Activated T-helper 2 cell treated with anti-CD3 and anti-CD28 coated beads, Interferon-gamma antibody, Interleukin-2, Interleukin-4, amounts not matched to agents 10 μg/mL and 5 μg/mL and 100 μg/mL, durations not matched to agents 14 hours and 24 hours and 36 hours (primary cell): ENCODE results near the gene PSMD9. TPM values are rescaled to one million over a fixed set of nuclear protein-coding genes. Genes with fewer than 3 reads are reported as not detected.
"Not testable (repeated sequence)": the region's sequence is repeated elsewhere in the genome, so short reads cannot be mapped to it uniquely, and the experiment has no call there.

ENCODE experiments used
- DNase-seq: peaks from one replicate; pipeline ENCODE4 v3.0.0; 2021; ENCODE audit warnings: low spot score
- H3K27ac Mint-ChIP-seq: one replicate; pipeline ENCODE4 v1.8.0; 2021; ENCODE audit warnings: mixed read lengths
- H3K27me3 Mint-ChIP-seq: one replicate; pipeline ENCODE4 v1.8.0; 2021; ENCODE audit warnings: low read depth, mixed read lengths
- H3K36me3 Mint-ChIP-seq: one replicate; pipeline ENCODE4 v1.8.0; 2021; ENCODE audit warnings: low read depth, mixed read lengths
- H3K4me1 Mint-ChIP-seq: one replicate; pipeline ENCODE4 v1.8.0; 2021; ENCODE audit warnings: low read depth, mixed read lengths
- H3K4me3 Mint-ChIP-seq: one replicate; pipeline ENCODE4 v1.8.0; 2021; ENCODE audit warnings: low read depth, mild to moderate bottlenecking, moderate library complexity, mixed read lengths
- H3K9me3 Mint-ChIP-seq: one replicate; pipeline ENCODE4 v1.8.0; 2021; ENCODE audit warnings: mixed read lengths
- intact Hi-C: fragments of 100-400 bp; cut with micrococcal nuclease; formaldehyde crosslinking; loops from one replicate; pipeline ENCODE4 v1.15.1; 2023
- total RNA-seq: library from RNA; stranded (reverse); gene quantifications from 2 replicates; pipeline ENCODE4 v1.2.3, GENCODE V29; 2022

The PSMD9 gene
- total RNA-seq, 1 donor from 2014 or later = 65.2 TPM

- Mint-ChIP-seq H3K4me3 (no peak overlapping the region), H3K4me1 (peaks cover 11% of the 10 kb centered on the region), H3K36me3 (peaks cover 54% of the 10 kb centered on the region), H3K27me3 (no peaks in the 10 kb centered on the region), H3K27ac (peak overlapping the region; percentile 52), H3K9me3 (no peaks in the 10 kb centered on the region)
- DNase-seq = no peak
- intact Hi-C loops = no loop called here
Observed at GRCh38 chr12:121911824-121912585, 23.4 kb downstream of the PSMD9 start.

GRCh38 chr12:121915841-121916321 lies 27.3 kb downstream of the PSMD9 start:
- H3K27ac Mint-ChIP-seq = no peak overlapping the region
- peaks cover 44% of the 10 kb centered on the region for H3K36me3 Mint-ChIP-seq
- H3K4me1 Mint-ChIP-seq = peaks cover 19% of the 10 kb centered on the region
- DNase-seq = no peak
- H3K4me3 Mint-ChIP-seq = no peak overlapping the region
- no peaks in the 10 kb centered on the region for H3K9me3 Mint-ChIP-seq
- intact Hi-C loops = loop anchor here (5.0 kb wide), 1 partner anchor 106 kb away; the partner anchor contains the start of gene BCL7A
- H3K27me3 Mint-ChIP-seq = no peaks in the 10 kb centered on the region

GRCh38 chr12:121916719-121917118 lies 28.1 kb downstream of the PSMD9 start:
- DNase-seq = no peak
- H3K4me3 Mint-ChIP-seq = no peak overlapping the region
- H3K27me3 Mint-ChIP-seq = no peaks in the 10 kb centered on the region
- H3K9me3 Mint-ChIP-seq = no peaks in the 10 kb centered on the region
- H3K36me3 Mint-ChIP-seq = peaks cover 38% of the 10 kb centered on the region
- intact Hi-C loops = loop anchor here (5.0 kb wide), 1 partner anchor 106 kb away; the partner anchor contains the start of gene BCL7A
- peaks cover 19% of the 10 kb centered on the region for H3K4me1 Mint-ChIP-seq
- H3K27ac Mint-ChIP-seq = no peak overlapping the region

GRCh38 chr12:121917950-121918678 lies 29.5 kb downstream of the PSMD9 start, which contains the start of gene CFAP251:
Gene CFAP251, plus strand, starts transcription at chr12:121918592. Its CDS starts 2,714 bp downstream, at chr12:121921306.
- no peaks in the 10 kb centered on the region for H3K27me3 Mint-ChIP-seq
- H3K27ac Mint-ChIP-seq = peak within 1 kb of the TSS; percentile 85
- peaks cover 31% of the 10 kb centered on the region for H3K36me3 Mint-ChIP-seq
- intact Hi-C loops = loop anchor here (2.0 to 5.0 kb wide), 2 partner anchors 29 to 104 kb away; partner anchors contain the start of genes BCL7A and PSMD9
- peak within 1 kb of the TSS; percentile 82 for H3K4me3 Mint-ChIP-seq
- DNase-seq = peak; percentile 93
- H3K4me1 Mint-ChIP-seq = peaks cover 15% of the 10 kb centered on the region
- no peaks in the 10 kb centered on the region for H3K9me3 Mint-ChIP-seq

GRCh38 chr12:121918679-121919038 lies 30.1 kb downstream of the PSMD9 start:
- H3K27ac Mint-ChIP-seq = no peak overlapping the region

DNA sequence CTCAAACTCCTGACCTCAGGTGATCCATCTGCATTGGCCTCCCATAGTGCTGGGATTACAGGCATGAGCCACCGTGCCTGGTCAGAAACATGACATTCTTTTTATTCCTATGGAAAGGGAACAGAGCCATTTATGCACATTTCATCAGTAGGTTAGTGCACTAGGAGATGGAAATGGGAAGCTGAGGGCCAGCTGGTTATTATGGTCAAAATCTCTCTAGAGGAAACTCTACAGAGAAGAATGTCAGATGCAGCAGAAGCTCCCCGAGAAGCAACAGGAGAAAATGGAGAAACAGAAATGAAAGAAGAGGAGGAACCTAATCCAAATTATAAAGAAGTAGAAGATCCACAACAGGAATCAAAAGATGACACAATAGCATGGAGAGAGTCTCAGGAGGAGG lies 32.5 kb downstream of the PSMD9 start:
- no peak overlapping the region for H3K27ac Mint-ChIP-seq
- H3K4me1 Mint-ChIP-seq = peaks cover 15% of the 10 kb centered on the region
- intact Hi-C loops = no loop called here
- peaks cover 20% of the 10 kb centered on the region for H3K36me3 Mint-ChIP-seq
- H3K4me3 Mint-ChIP-seq = no peak overlapping the region
- H3K27me3 Mint-ChIP-seq = no peaks in the 10 kb centered on the region
- DNase-seq = no peak
- H3K9me3 Mint-ChIP-seq = no peaks in the 10 kb centered on the region

More at GRCh38 chr12:121918679-121919038, 30.1 kb downstream of the PSMD9 start:
- peaks cover 27% of the 10 kb centered on the region for H3K36me3 Mint-ChIP-seq
- H3K4me3 Mint-ChIP-seq = no peak overlapping the region
- H3K4me1 Mint-ChIP-seq = peaks cover 15% of the 10 kb centered on the region
- H3K27me3 Mint-ChIP-seq = no peaks in the 10 kb centered on the region
- no peaks in the 10 kb centered on the region for H3K9me3 Mint-ChIP-seq
- intact Hi-C loops = loop anchor here (2.0 to 5.0 kb wide), 2 partner anchors 30 to 104 kb away; partner anchors contain the start of genes BCL7A and PSMD9
- DNase-seq = no peak

- Mint-ChIP-seq H3K4me3 (no peak overlapping the region), H3K27me3 (no peaks in the 10 kb centered on the region), H3K9me3 (no peaks in the 10 kb centered on the region), H3K4me1 (peaks cover 4% of the 10 kb centered on the region), H3K36me3 (no peaks in the 10 kb centered on the region), H3K27ac (no peak overlapping the region)
- DNase-seq = no peak
- intact Hi-C loops = no loop called here
Observed at GRCh38 chr12:121925358-121925695, 36.7 kb downstream of the PSMD9 start.

- no peaks in the 10 kb centered on the region for H3K36me3 Mint-ChIP-seq
- no peak overlapping the region for H3K27ac Mint-ChIP-seq
- H3K27me3 Mint-ChIP-seq = no peaks in the 10 kb centered on the region
- intact Hi-C loops = no loop called here
- DNase-seq = no peak
- H3K9me3 Mint-ChIP-seq = no peaks in the 10 kb centered on the region
- no peak overlapping the region for H3K4me3 Mint-ChIP-seq
- H3K4me1 Mint-ChIP-seq = peaks cover 4% of the 10 kb centered on the region
Observed at GRCh38 chr12:121926874-121927706, 38.5 kb downstream of the PSMD9 start.

DNA sequence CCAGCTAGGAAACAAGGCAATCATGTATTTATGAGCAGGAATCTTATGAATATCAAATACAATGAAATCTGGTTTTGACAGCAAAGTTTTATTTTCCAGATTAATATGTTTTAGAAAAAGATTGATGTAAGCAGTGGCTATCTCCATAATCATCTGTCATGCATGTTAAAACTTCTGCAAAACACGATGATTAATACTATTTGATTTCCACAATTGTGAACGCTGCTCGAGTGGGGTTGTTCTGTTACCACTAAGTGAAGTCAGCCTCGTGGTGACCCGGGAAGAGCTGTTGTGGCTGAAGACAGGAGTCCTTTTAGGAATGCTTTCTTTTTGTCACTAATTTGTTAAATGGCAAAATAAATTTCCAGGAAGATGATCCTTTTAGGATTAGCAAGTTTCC lies 39.2 kb downstream of the PSMD9 start:
- intact Hi-C loops = no loop called here

GRCh38 chr12:121929545-121929944 lies 41.0 kb downstream of the PSMD9 start:
- H3K27me3 Mint-ChIP-seq, H3K4me3 Mint-ChIP-seq, DNase-seq, H3K27ac Mint-ChIP-seq, H3K9me3 Mint-ChIP-seq, H3K36me3 Mint-ChIP-seq, H3K4me1 Mint-ChIP-seq, intact Hi-C loops: not testable (repeated sequence)

More for the DNA sequence above, 39.2 kb downstream of the PSMD9 start:
- DNase-seq = no peak
- Mint-ChIP-seq H3K36me3 (no peaks in the 10 kb centered on the region), H3K27me3 (no peaks in the 10 kb centered on the region), H3K9me3 (no peaks in the 10 kb centered on the region), H3K4me3 (no peak overlapping the region), H3K27ac (no peak overlapping the region), H3K4me1 (peaks cover 4% of the 10 kb centered on the region)

DNA sequence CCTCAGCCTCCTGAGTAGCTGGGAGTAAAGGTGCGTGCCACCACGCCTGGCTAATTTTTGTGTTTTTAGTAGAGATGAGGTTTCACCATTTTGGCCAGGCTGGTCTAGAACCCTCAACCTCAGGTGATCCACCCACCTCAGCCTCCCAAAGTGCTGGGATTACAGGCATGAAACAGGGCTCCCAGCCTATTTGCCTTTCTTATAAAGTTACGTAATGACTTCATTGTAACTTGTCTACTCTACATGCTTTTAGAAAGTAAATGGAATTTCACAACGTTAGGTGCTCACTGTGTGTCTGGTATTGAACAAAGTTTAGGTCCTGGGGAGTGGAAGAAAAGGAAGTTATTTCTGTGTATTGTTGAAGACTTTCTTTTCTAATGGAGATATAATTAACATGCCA lies 42.3 kb downstream of the PSMD9 start:
- Mint-ChIP-seq H3K4me3 (no peak overlapping the region), H3K36me3 (no peaks in the 10 kb centered on the region), H3K4me1 (peaks cover 4% of the 10 kb centered on the region), H3K27me3 (no peaks in the 10 kb centered on the region), H3K27ac (no peak overlapping the region), H3K9me3 (no peaks in the 10 kb centered on the region)
- DNase-seq = no peak
- intact Hi-C loops = no loop called here

GRCh38 chr12:121932176-121932536 lies 43.6 kb downstream of the PSMD9 start:
- no peaks in the 10 kb centered on the region for H3K36me3 Mint-ChIP-seq
- intact Hi-C loops = no loop called here
- H3K27me3 Mint-ChIP-seq = no peaks in the 10 kb centered on the region
- H3K4me3 Mint-ChIP-seq = no peak overlapping the region
- no peak for DNase-seq
- H3K9me3 Mint-ChIP-seq = no peaks in the 10 kb centered on the region
- peaks cover 4% of the 10 kb centered on the region for H3K4me1 Mint-ChIP-seq
- H3K27ac Mint-ChIP-seq = no peak overlapping the region
